ENCODE measurements around the gene MYO16.

DNA sequence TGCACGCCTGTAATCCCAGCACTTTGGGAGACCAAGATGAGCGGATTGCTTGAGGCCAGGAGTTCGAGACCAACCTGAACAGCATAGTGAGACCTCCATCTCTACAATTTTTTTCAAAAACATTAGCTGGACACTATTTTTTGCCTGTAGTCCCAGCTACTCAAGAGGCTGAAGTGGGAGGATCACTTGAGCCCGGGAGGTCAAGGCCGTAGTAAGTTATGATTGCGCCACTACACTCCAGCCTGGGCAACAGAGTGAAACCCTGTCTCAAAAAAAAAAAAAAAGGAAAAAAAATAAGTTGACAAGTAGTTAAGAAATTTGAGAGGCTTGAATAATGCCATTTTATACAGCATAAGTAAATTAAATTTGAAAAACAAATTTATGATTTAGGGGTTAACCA, 330.6 kb downstream of the MYO16 start:
- TF ChIP-seq, protein P1, sequence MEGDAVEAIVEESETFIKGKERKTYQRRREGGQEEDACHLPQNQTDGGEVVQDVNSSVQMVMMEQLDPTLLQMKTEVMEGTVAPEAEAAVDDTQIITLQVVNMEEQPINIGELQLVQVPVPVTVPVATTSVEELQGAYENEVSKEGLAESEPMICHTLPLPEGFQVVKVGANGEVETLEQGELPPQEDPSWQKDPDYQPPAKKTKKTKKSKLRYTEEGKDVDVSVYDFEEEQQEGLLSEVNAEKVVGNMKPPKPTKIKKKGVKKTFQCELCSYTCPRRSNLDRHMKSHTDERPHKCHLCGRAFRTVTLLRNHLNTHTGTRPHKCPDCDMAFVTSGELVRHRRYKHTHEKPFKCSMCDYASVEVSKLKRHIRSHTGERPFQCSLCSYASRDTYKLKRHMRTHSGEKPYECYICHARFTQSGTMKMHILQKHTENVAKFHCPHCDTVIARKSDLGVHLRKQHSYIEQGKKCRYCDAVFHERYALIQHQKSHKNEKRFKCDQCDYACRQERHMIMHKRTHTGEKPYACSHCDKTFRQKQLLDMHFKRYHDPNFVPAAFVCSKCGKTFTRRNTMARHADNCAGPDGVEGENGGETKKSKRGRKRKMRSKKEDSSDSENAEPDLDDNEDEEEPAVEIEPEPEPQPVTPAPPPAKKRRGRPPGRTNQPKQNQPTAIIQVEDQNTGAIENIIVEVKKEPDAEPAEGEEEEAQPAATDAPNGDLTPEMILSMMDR (IDR thresholded peaks at IDR 0.05) = no peak
- TF ChIP-seq EP300 (IDR thresholded peaks at IDR 0.05) = no peak

Measured in ovary (tissue), 3 donors.